ENCODE measurements around the gene RAB9B.

The RAB9B gene

GRCh38 chrX:103781706-103782105 is 50.4 kb downstream of the RAB9B start:
- in situ Hi-C loops (cut with HindIII; ENCODE audit: low pct_ligation_motif_present, low sequenced_read_pairs), result no loop called here
- no peaks in the 10 kb centered on the region for H3K27me3 ChIP-seq (replicated peaks)

GRCh38 chrX:103781062-103781402 is 51.0 kb downstream of the RAB9B start:
- TF ChIP-seq CTCF (IDR thresholded peaks at IDR 0.05; ENCODE audit: low read depth, low read length, missing control alignments), result no peak
- H3K36me3 ChIP-seq (replicated peaks), result no peaks in the 10 kb centered on the region
- H3K27ac ChIP-seq, result no peak overlapping the region
- peaks cover 1% of the 10 kb centered on the region for H3K27me3 ChIP-seq (replicated peaks)
- in situ Hi-C loops (cut with HindIII; ENCODE audit: low pct_ligation_motif_present, low sequenced_read_pairs), result no loop called here
- no peak for DNase-seq
- no peak overlapping the region for H3K4me3 ChIP-seq (ENCODE audit: low read depth, low read length)

More at GRCh38 chrX:103781706-103782105, 50.4 kb downstream of the RAB9B start:
- TF ChIP-seq CTCF (IDR thresholded peaks at IDR 0.05; ENCODE audit: low read depth, low read length, missing control alignments), result no peak
- Histone ChIP-seq H3K27ac (no peak overlapping the region), H3K36me3 (replicated peaks) (no peaks in the 10 kb centered on the region), H3K4me3 (ENCODE audit: low read depth, low read length) (no peak overlapping the region)
- DNase-seq, result no peak

- Histone ChIP-seq H3K36me3 (replicated peaks) (no peaks in the 10 kb centered on the region), H3K4me3 (ENCODE audit: low read depth, low read length) (no peak overlapping the region), H3K27ac (no peak overlapping the region), H3K27me3 (replicated peaks) (peaks cover 1% of the 10 kb centered on the region)
- in situ Hi-C loops (cut with HindIII; ENCODE audit: low pct_ligation_motif_present, low sequenced_read_pairs), result no loop called here
- DNase-seq, result no peak
- no peak for TF ChIP-seq CTCF (IDR thresholded peaks at IDR 0.05; ENCODE audit: low read depth, low read length, missing control alignments)
Observed at GRCh38 chrX:103780336-103781061, 51.6 kb downstream of the RAB9B start.

- peaks cover 1% of the 10 kb centered on the region for H3K27me3 ChIP-seq (replicated peaks)
- H3K27ac ChIP-seq, result no peak overlapping the region
- peak; percentile 29 for DNase-seq
- H3K4me3 ChIP-seq (ENCODE audit: low read depth, low read length), result no peak overlapping the region
- TF ChIP-seq CTCF (IDR thresholded peaks at IDR 0.05; ENCODE audit: low read depth, low read length, missing control alignments), result no peak
- H3K36me3 ChIP-seq (replicated peaks), result no peaks in the 10 kb centered on the region
- in situ Hi-C loops (cut with HindIII; ENCODE audit: low pct_ligation_motif_present, low sequenced_read_pairs), result no loop called here
Observed at GRCh38 chrX:103779141-103779789, 52.8 kb downstream of the RAB9B start.

GRCh38 chrX:103776546-103776945 is 55.5 kb downstream of the RAB9B start, which contains the start of gene PLP1:
TSS of gene PLP1 (plus strand) at chrX:103776840. CDS start at chrX:103776996, 156 bp downstream.
- in situ Hi-C loops (cut with HindIII; ENCODE audit: low pct_ligation_motif_present, low sequenced_read_pairs), result no loop called here
- DNase-seq, result no peak
- Histone ChIP-seq H3K27ac (no peak within 1 kb of the TSS), H3K4me3 (ENCODE audit: low read depth, low read length) (no peak within 1 kb of the TSS), H3K27me3 (replicated peaks) (peaks cover 1% of the 10 kb centered on the region), H3K36me3 (replicated peaks) (no peaks in the 10 kb centered on the region)
- TF ChIP-seq CTCF (IDR thresholded peaks at IDR 0.05; ENCODE audit: low read depth, low read length, missing control alignments), result no peak

All from brain microvascular endothelial cell (primary cell).